Gastrocnemius medialis (tissue), 4 donors: ENCODE results near the gene PLCB1.

Experiments used
- POLR2A ChIP-seq, 2 donors: fragments of 450-650 bp; IDR thresholded peaks; one replicate each; pipeline ENCODE4 v1.6.1; 2017; ENCODE audit warnings: antibody characterized with exemption in 2 of 2, mild to moderate bottlenecking in 2 of 2, moderate library complexity in 2 of 2
- TF ChIP-seq, protein P1 (sequence below), 5 experiments: fragments of 450-650 bp in 3 of 5; fragments of 200-600 bp in 2 of 5; sonication (generic) in 2 of 5; IDR thresholded peaks in 4 of 5; conservative IDR thresholded peaks in 1 of 5; 1 replicate in 4 of 5; 2 replicates in 1 of 5; pipeline ENCODE4 v1.5.1; 2016 to 2019; ENCODE audit warnings: antibody characterized with exemption in 5 of 5, mild to moderate bottlenecking in 3 of 5, moderate library complexity in 3 of 5

DNA sequence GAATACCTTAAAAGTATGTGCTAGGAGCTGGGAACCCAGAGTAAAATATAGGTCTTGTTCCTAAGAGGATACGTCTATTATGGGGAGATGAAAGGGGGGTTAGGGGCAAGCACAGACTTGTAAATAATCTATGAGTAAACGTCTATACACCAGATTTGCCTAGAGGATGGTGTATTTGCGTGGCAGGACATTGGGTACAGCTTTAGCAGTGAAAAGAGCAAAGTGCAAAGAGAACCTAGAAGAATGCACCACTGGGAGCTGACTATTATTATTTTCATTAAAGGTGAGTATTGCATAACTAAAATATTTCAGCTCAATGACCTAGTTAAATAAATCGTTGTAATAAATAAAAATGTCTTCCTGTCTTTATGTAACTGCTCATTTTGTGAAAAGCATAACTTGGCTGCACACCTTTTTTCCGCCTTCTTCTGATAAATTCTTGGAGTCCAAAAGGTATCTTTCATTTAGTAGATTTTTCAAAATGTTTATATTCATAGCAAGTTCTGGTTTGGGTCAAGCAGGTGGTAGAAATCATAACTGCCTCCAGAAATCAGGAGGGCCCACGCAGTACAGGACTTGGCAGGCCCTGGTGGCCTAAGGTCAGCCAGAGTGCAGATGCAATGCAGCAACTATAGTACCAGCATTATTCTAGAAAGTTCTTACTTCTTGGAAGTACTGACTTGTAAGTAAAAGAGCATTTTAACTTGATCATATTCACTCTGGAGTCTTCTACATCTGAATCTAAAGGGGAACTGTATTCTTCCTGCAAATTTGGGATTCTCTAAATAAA, 357.2 kb downstream of the PLCB1 start:
- TF ChIP-seq, protein P1, sequence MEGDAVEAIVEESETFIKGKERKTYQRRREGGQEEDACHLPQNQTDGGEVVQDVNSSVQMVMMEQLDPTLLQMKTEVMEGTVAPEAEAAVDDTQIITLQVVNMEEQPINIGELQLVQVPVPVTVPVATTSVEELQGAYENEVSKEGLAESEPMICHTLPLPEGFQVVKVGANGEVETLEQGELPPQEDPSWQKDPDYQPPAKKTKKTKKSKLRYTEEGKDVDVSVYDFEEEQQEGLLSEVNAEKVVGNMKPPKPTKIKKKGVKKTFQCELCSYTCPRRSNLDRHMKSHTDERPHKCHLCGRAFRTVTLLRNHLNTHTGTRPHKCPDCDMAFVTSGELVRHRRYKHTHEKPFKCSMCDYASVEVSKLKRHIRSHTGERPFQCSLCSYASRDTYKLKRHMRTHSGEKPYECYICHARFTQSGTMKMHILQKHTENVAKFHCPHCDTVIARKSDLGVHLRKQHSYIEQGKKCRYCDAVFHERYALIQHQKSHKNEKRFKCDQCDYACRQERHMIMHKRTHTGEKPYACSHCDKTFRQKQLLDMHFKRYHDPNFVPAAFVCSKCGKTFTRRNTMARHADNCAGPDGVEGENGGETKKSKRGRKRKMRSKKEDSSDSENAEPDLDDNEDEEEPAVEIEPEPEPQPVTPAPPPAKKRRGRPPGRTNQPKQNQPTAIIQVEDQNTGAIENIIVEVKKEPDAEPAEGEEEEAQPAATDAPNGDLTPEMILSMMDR (IDR thresholded peaks at IDR 0.05 in 4 of 5, conservative IDR thresholded peaks at IDR 0.05 in 1 of 5), result no peak
- TF ChIP-seq POLR2A (IDR thresholded peaks at IDR 0.05), result no peak
